ENCODE results near the gene PROSER2.
"Not testable (repeated sequence)": the region's sequence is repeated elsewhere in the genome, so short reads cannot be mapped to it uniquely, and the experiment has no call there.

Gene PROSER2

GRCh38 chr10:11886851-11887250 lies 63.7 kb downstream of the PROSER2 start:
- no peak for DNase-seq

- DNase-seq: no peak
Measured at GRCh38 chr10:11887381-11888227, 64.4 kb downstream of the PROSER2 start.

- DNase-seq: not testable (repeated sequence)
Measured at GRCh38 chr10:11889263-11889662, 66.1 kb downstream of the PROSER2 start.

DNA sequence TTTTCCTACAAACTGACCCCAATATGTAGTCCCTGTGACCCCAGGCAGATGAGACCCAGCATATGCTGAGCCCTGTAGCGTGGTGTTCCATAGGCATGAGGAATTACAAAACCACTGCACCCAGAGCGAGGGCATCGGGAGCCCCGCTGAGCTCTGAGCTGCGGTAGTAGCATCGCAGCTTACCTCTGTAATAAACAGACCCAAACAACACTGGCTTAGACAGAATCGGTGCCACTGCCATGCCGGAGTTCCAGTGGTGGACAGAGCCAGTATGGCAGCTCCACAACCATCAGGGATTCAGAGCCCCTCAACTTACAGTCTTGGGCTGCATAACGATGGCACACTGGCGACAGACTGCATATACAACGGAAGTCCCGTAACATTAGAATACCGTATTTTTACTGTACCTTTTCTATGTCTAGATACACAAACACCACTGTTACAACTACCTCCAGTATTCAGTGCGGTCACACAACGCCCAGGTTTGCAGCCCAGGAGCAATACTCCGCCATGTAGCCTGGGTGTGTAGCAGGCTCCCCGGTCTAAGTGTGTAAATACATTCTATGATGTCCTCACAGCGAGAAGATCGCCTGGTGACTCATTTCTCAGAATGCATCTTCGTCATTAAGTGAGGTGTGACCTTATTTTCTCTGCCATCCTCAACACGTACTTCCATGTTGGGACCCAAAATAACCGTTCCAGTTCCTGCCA lies 68.8 kb downstream of the PROSER2 start:
- DNase-seq: no peak

- DNase-seq: no peak
Measured at GRCh38 chr10:11893749-11894278, 70.7 kb downstream of the PROSER2 start.

- DNase-seq: no peak
Measured at GRCh38 chr10:11894381-11895107, 71.4 kb downstream of the PROSER2 start.

GRCh38 chr10:11895108-11895466 lies 71.9 kb downstream of the PROSER2 start:
- no peak for DNase-seq

DNA sequence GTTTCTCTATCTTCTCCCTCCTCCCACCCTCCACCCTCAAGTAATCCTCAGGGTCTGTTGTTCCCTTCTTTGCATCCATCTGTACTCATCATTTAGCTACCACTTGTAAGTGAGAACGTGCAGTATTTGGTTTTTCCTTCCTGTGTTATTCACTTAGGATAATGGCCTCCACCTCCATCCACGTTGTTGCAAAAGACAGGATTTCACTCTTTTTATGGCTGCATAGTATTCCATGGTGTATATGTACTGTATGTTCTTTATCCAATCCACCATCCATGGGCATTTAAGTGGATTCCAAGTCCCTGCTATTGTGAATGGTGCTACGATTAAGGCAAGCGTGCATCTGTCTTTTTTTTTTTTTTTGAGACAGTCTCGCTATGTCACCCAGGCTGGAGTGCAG lies 72.4 kb downstream of the PROSER2 start:
- no peak for DNase-seq

- DNase-seq: no peak
Measured at GRCh38 chr10:11896549-11897200, 73.5 kb downstream of the PROSER2 start.

- no peak for DNase-seq
Measured at GRCh38 chr10:11898033-11898371, 74.8 kb downstream of the PROSER2 start.

GRCh38 chr10:11898372-11899066 lies 75.4 kb downstream of the PROSER2 start:
- no peak for DNase-seq

DNA sequence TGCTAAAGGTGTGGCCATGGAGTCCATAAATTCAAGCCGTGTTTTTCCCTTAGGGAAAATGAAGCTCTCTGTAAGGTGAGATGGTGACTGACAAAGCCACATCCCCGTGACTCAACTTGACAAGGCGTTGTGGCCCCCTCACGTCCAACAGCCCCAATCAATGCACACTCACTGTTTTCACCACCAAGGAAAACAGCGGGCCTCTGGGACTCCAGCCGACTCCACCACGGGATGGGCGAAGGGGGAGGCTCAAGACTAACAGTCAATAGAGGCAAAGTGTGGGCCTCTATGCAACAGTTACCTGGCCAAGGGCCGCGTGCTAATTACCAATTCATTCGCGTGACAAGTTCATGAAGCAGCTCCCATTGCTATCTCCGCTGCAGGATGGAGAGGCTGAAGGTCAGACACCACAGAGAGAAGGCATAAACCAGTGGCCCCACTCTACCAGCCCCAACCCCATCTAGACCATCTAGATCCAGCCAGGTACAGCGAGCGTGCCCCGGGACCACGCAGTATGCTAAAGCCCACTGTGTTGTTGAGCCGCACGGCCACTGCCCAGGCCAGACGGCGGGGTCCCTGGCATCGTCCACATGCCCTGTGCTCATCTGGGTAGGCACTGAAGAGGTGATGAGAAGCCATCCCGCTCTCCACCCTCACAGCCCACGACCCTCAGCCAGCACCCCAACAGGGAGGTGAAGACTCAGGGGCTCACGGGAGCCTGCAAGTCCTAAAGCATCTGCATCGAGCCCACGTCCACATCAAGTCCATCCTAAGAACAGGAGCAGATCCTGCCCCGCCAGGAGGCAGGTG lies 76.1 kb downstream of the PROSER2 start:
- DNase-seq: no peak

DNA sequence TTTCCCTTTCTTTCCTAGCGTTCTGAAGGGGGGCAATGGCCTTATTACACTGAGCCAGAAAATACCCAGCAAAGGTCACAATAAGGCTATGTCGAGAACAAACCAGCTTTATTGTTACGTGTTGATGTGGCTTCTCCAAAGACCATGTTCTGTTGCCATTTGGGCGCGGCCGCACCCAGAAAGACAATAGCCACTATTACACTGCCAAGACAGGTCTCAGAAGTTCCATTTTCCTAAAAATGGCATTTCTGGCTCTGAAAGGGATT lies 77.8 kb downstream of the PROSER2 start:
- DNase-seq: no peak

DNA sequence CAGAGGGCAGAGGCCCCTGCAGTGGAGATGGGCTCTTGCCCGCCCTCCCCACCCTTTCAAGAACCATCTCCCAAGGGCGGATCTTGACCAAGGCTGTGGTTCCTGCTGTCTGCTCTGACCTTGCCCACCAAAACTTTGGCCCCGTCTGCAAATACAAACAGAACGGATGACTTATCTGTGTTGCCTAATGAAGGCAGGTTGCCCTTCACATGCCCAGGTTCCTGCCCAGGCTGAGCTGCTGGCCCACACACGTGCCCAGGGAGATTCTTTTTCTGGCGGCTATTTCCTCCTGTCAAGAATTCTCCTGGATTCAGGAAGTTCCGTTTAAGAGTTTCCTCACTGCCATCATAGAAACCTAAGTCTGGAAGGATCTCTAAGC lies 78.3 kb downstream of the PROSER2 start:
- no peak for DNase-seq

DNA sequence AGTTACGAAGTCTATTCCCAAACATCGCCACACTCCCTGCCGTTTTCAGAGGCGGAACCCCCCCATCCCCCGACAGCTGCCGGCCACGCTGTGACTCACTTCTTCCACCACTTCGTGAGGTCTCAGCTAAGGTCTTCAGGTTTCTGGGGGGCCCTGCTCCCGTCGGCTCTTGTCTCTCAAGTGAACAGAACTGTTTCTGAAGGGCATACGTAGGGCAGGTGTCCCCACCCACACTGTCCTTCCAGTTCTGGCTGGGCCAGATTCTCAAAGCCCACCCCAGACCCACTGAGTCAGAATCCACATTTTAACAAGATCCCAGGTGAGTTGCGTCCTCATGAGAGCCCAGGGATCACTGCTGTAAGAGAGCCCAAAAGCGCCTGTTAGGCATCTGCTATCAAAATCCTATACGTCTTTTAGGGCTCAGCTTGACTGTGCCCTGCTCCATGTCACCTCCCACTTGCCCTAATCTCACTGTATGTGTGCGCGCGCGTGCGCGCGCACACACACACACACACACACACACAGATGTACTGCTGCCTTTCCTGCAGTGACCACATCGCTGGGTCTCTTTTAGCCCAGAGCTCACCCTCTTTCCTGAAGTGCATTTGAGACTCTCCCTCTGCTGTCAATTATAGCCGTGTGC lies 78.8 kb downstream of the PROSER2 start:
- no peak for DNase-seq

- no peak for DNase-seq
Measured at GRCh38 chr10:11902646-11903045, 79.5 kb downstream of the PROSER2 start.

GRCh38 chr10:11906714-11907113 lies 83.6 kb downstream of the PROSER2 start:
- DNase-seq: no peak

GRCh38 chr10:11907914-11908313 lies 84.8 kb downstream of the PROSER2 start:
- no peak for DNase-seq

DNA sequence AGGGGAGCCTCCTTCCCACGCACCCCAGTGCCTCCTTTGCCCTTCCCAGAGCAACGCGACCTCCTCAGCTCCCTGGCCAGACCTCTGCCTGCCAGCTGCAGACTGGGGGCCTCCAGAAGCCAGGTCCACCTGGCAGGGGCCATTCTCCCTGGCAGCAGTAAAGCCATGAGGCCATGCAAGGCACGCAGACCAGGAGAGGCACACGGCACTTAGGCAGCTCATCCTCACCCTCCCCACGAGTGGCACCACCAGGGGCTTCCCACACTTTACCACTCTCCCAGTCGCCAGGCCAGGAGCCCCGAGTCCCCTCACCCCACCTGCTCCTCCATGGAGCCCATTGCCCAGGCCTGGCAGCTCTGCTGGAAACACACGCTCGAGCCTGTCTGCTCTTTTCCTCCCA lies 85.4 kb downstream of the PROSER2 start:
- no peak for DNase-seq

DNA sequence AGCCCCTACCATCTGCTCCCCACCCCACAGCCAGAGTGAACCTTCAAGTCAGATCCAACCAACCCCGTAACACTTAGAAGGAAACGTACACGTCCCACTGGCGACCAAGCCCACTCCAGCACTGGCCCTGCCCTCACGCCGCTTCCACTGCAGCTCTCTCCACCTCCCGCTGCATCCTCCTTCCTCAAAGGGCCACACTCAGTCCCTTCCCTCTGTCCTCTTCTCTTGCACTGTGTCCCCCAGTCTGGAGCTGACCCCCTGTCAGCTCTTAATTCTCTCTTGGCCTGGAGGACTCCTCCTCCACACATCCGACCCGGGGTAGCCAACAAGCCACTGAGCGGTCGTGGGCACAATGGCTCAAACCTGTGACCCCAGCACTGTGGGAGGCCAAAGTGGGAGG lies 85.8 kb downstream of the PROSER2 start:
- DNase-seq: no peak

DNA sequence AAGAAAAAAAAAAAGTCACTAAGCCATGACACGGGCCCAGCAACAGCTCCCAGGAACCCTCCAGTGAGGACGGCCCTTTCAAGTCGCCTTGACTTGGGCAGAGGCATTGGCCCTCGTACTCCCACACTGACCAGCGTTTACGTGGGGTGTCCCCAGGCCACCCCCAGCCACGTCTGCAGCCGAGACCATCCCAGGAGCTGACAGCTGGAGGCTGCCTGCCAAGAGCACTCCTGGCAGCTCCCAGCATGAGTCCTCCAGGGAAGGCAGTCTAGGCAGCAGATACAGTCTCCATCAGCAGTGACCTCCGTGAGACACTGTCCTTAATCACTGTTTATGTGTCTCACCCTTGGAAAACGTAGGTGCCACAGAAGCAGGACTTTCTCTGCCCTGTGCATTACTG lies 86.5 kb downstream of the PROSER2 start:
- no peak for DNase-seq

Data from activated CD4-positive, alpha-beta T cell treated with anti-CD3 and anti-CD28 coated beads, Interleukin-2, amount 50 U/mL, for 4 hours (primary cell).